ENCODE measurements around the gene FLNB. TPM values are rescaled to one million over a fixed set of nuclear protein-coding genes. Genes with fewer than 3 reads are reported as not detected.
A peak's percentile ranks its signal among the peaks of the same experiment; 100 is the strongest.

The FLNB gene
- total and polyA plus RNA-seq, 2 of the 13 experiments (the other 11 are each of a cell fraction or from before 2014, with no cell fraction given) = 106 to 130 TPM

GRCh38 chr3:58173669-58174398, 165.6 kb downstream of the FLNB start (continued):
- 0 out of 4 replicates have a peak, but pooled peaks of 1 of the 2 experiments have one; percentile 36 for TF ChIP-seq KLF16 (CRISPR knock-in tag; IDR thresholded peaks at IDR 0.05)
- peak; percentile 6 for TF ChIP-seq AGO2 (optimal IDR thresholded peaks at IDR 0.05; ENCODE audit: low read depth, low read length)
- TF ChIP-seq NCOR1 (IDR thresholded peaks at IDR 0.05; ENCODE audit: borderline replicate concordance, low read length) = peak; percentile 55; the same call in 1 of the 2 replicates
- no peak for TF ChIP-seq MAF1 (CRISPR knock-in tag; IDR thresholded peaks at IDR 0.05; ENCODE audit: borderline replicate concordance)
- 0 out of 2 replicates have a peak, but pooled peaks have one; percentile 8 for TF ChIP-seq KDM6A (CRISPR knock-in tag; IDR thresholded peaks at IDR 0.05; ENCODE audit: low read depth)
- TF ChIP-seq ZSCAN12 (CRISPR knock-in tag; IDR thresholded peaks at IDR 0.05) = no peak; the same call in 1 of the 2 replicates
- TF ChIP-seq ZNF33A (CRISPR knock-in tag; IDR thresholded peaks at IDR 0.05; ENCODE audit: borderline replicate concordance) = no peak
- TF ChIP-seq NFIC (IDR thresholded peaks at IDR 0.05; ENCODE audit: low read length) = 0 out of 2 replicates have a peak, but pooled peaks have one; percentile 6
- TF ChIP-seq SOX13 (IDR thresholded peaks at IDR 0.05) = no peak
- peak in 1 of 2 experiments; percentile 68; a peak in 2 of 4 replicates for TF ChIP-seq SOX13 (CRISPR knock-in tag; conservative IDR thresholded peaks at IDR 0.05 in 1 of 2, IDR thresholded peaks at IDR 0.05 in 1 of 2)
- TF ChIP-seq JDP2 (CRISPR knock-in tag; IDR thresholded peaks at IDR 0.05; ENCODE audit: borderline replicate concordance) = no peak
- TF ChIP-seq, protein P1, sequence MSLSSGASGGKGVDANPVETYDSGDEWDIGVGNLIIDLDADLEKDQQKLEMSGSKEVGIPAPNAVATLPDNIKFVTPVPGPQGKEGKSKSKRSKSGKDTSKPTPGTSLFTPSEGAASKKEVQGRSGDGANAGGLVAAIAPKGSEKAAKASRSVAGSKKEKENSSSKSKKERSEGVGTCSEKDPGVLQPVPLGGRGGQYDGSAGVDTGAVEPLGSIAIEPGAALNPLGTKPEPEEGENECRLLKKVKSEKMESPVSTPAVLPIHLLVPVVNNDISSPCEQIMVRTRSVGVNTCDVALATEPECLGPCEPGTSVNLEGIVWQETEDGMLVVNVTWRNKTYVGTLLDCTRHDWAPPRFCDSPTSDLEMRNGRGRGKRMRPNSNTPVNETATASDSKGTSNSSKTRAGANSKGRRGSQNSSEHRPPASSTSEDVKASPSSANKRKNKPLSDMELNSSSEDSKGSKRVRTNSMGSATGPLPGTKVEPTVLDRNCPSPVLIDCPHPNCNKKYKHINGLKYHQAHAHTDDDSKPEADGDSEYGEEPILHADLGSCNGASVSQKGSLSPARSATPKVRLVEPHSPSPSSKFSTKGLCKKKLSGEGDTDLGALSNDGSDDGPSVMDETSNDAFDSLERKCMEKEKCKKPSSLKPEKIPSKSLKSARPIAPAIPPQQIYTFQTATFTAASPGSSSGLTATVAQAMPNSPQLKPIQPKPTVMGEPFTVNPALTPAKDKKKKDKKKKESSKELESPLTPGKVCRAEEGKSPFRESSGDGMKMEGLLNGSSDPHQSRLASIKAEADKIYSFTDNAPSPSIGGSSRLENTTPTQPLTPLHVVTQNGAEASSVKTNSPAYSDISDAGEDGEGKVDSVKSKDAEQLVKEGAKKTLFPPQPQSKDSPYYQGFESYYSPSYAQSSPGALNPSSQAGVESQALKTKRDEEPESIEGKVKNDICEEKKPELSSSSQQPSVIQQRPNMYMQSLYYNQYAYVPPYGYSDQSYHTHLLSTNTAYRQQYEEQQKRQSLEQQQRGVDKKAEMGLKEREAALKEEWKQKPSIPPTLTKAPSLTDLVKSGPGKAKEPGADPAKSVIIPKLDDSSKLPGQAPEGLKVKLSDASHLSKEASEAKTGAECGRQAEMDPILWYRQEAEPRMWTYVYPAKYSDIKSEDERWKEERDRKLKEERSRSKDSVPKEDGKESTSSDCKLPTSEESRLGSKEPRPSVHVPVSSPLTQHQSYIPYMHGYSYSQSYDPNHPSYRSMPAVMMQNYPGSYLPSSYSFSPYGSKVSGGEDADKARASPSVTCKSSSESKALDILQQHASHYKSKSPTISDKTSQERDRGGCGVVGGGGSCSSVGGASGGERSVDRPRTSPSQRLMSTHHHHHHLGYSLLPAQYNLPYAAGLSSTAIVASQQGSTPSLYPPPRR (CRISPR knock-in tag; IDR thresholded peaks at IDR 0.05; ENCODE audit: borderline replicate concordance) = peak; percentile 29; the same call in 1 of the 2 replicates
- TF ChIP-seq NFKBIZ (CRISPR knock-in tag; IDR thresholded peaks at IDR 0.05) = no peak
- TF ChIP-seq ZBTB38 (CRISPR knock-in tag; IDR thresholded peaks at IDR 0.05) = peak; percentile 11; the same call in 1 of the 2 replicates
- TF ChIP-seq SP1 (IDR thresholded peaks at IDR 0.05) = no peak
- TF ChIP-seq SP1 (CRISPR knock-in tag; IDR thresholded peaks at IDR 0.05) = peak; percentile 17; the same call in 1 of the 2 replicates
- TF ChIP-seq ZNF432 (CRISPR knock-in tag; IDR thresholded peaks at IDR 0.05; ENCODE audit: borderline replicate concordance) = no peak
- TF ChIP-seq, protein P2, sequence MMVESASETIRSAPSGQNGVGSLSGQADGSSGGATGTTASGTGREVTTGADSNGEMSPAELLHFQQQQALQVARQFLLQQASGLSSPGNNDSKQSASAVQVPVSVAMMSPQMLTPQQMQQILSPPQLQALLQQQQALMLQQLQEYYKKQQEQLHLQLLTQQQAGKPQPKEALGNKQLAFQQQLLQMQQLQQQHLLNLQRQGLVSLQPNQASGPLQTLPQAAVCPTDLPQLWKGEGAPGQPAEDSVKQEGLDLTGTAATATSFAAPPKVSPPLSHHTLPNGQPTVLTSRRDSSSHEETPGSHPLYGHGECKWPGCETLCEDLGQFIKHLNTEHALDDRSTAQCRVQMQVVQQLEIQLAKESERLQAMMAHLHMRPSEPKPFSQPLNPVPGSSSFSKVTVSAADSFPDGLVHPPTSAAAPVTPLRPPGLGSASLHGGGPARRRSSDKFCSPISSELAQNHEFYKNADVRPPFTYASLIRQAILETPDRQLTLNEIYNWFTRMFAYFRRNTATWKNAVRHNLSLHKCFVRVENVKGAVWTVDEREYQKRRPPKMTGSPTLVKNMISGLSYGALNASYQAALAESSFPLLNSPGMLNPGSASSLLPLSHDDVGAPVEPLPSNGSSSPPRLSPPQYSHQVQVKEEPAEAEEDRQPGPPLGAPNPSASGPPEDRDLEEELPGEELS (CRISPR knock-in tag; IDR thresholded peaks at IDR 0.05) = peak; percentile 60; the same call in 1 of the 2 replicates
- 0 out of 4 replicates have a peak, but pooled peaks of 1 of the 2 experiments have one; percentile 45 for TF ChIP-seq POLR2A (IDR thresholded peaks at IDR 0.05; ENCODE audit: insufficient read depth in 1 of 2, low read depth in 2 of 2, low read length in 2 of 2)
- no peak; the same call in 1 of the 2 replicates for TF ChIP-seq FOXK1 (CRISPR knock-in tag; IDR thresholded peaks at IDR 0.05; ENCODE audit: borderline replicate concordance, low read depth)
- peak; percentile 24; the same call in 1 of the 2 replicates for TF ChIP-seq ZNF598 (CRISPR knock-in tag; IDR thresholded peaks at IDR 0.05; ENCODE audit: borderline replicate concordance)
- TF ChIP-seq FOXJ3 (CRISPR knock-in tag; IDR thresholded peaks at IDR 0.05; ENCODE audit: borderline replicate concordance) = peak; percentile 61
- TF ChIP-seq TFAP4 (IDR thresholded peaks at IDR 0.05; ENCODE audit: borderline replicate concordance, low read depth) = peak; percentile 83; the same call in 1 of the 2 replicates
